HG03060 (cell line): ENCODE results near the gene CEP44.
"Not testable (repeated sequence)": the region's sequence is repeated elsewhere in the genome, so short reads cannot be mapped to it uniquely, and the experiment has no call there.

Source experiments
- ATAC-seq: cut with Tn5 transposase; IDR thresholded peaks from one replicate; pipeline ENCODE4 v1.9.1; 2021; ENCODE audit warnings: low read depth, moderate number of reproducible peaks; ENCODE audit not compliant: unreplicated experiment

CEP44 gene, protein sequence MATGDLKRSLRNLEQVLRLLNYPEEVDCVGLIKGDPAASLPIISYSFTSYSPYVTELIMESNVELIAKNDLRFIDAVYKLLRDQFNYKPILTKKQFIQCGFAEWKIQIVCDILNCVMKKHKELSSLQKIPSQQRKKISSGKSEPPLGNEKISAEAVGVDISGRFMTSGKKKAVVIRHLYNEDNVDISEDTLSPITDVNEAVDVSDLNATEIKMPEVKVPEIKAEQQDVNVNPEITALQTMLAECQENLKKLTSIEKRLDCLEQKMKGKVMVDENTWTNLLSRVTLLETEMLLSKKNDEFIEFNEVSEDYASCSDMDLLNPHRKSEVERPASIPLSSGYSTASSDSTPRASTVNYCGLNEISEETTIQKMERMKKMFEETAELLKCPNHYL

DNA sequence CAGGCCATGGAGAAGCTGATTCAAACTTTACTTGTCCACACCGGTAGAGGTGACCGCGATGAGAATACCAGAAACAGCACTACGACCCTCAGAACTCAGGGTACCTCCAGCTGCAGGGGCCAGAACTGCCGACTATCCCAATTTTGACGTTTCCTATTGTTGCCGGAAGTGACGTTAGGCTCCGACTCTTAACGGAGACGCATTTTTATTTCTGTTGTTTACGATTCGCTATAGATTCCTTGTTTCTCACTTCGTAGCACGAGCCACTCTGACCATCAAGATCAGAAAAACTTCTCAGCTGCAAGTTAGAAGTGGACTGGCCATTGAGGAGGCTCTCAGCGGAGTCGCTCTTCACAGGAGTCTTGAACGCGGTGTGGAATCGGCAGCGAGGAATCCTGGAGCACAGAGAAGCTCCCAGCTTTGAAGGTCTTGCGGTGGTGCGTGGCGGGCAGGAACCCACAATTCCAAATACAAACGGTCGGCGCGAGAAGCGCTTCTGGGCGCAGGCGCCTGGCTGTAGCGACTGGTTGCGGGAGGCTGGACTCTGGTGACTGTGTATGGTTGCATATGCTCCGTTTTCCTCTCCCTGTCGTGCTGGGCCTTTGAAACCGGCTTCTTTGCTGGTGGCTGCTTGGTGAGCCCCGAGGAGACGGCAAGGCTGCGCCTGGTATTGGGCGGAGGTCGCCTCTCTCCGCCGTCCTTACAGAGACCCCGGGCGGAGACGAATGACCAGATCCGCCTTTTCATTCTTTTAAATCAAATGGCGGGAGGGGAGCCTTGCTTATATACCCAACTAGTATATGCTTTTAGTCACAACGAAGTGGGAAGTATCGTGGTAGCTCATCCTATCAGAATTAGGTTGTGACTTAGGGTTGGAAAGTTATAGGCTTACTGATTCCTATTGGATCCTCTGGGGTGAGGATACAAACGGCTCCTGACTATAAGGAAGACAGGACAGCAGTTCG is at the start of gene CEP44, which contains the start of gene FBXO8:
TSS of gene CEP44 (plus strand) at position 405 of the 965 bp plus-strand sequence. CDS start 15,211 bp downstream, outside the sequence.
TSS of gene FBXO8 (minus strand) at position 161 of the 965 bp plus-strand sequence. CDS start 20,575 bp downstream, outside the sequence.
- ATAC-seq, result peak; percentile 33

DNA sequence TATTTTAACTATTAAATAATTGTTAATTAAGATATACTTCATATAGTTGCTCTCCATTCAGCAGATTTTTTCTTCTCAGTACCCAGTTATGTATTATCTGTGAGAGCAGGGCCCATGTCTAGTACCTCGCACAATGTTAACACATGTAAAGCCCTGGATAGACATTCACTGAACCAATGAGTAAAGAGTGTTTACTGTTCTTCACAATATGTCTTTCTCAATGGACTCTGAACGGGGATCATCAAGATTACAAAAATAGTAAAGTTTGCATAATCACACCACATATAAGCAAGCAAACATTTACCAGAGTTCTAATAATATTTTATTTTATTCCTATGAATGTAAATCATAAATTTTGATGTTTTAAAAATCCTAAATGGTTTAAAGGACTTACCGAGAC is 47.4 kb upstream of the CEP44 start:
- ATAC-seq, result no peak

DNA sequence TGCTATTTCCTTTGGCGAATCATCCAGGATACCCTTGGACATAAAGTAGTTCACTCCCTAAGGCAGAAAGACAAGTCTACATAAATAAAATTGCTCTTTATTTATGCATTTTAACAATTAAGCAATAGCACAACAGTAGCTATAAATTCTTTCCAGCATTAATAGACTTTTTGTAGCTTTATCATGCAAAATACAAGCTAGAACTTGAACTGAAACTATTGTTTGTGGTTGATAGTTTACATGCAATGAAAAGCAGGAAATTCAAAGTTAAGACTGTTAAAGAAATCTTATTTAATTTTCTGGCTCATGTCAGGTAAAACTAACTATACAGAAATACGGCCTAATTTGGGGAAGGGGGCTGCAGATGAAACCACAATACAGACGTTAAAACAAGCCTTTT is 42.5 kb upstream of the CEP44 start:
- ATAC-seq, result no peak

DNA sequence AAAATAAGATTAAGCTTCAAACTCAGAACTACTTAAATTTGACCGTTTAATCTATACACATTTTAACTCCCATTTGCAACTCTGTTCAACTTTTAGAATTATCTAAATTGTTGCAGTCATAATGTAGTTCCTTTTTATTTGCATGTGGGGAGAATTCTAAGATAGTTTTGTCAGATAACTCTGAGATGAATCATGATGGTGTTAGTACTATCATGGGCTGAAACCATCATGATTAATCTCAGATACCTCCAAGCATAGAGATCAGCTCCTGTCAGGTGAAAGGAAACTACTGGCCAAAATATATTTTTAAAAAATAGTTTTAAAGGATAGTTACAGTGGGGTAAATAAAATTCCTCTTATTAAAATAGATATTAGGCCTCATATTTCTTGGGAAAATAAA is 39.3 kb upstream of the CEP44 start:
- ATAC-seq, result no peak

DNA sequence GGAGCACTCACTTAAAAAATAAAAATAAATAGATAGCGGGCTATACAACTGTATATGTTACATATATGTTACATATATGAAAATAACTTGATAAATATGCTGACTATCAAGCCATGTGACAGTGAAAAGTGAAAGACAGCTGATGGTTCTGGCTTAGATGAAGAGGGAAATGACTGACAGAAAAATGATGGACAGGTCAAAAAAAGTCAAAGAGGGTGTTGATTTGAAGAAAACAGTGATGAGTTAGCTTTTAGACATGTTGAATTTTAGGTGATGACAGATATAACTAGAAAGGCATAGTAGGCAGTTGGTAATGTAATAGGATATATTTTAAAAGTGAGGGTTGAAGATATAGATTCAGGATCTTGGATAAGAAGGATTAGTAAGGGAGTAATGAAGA is 38.0 kb upstream of the CEP44 start:
- no peak for ATAC-seq

DNA sequence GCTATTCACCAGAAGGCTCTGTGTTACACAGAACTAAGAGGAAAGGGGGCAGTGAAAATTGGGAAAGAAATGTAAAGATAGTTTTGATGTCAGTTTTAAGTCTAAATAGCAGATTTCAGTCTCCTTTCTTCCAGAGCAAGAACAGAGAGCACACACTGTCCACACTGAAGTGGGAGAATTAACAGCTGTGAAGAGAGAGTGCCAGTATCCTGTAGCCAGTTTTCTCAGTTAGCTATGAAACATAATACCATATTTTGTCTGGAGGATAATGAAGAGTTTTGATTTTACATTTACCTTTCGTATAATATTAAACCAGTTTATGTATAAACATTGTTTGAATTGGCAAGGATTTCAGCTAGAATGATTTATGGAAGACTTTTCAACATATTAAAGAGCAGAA is 35.3 kb upstream of the CEP44 start:
- ATAC-seq, result no peak

DNA sequence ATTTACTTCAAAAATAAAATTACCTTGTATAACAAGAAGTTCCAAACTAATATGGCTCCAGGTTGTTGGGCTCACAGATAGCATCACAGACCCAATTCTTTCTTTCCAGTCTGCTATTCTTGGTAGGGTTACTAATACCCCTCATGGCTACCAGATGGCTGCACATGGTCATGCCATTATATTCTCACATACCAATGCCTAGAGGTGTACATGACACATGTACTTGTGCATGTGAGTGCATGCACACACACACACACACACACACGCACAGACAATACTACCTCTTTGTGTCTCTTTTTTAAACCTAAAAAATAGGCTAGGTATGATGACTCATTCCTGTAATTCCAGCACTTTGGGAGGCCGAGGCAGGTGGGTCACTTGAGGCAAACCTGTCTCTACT is 31.3 kb upstream of the CEP44 start:
- no peak for ATAC-seq

DNA sequence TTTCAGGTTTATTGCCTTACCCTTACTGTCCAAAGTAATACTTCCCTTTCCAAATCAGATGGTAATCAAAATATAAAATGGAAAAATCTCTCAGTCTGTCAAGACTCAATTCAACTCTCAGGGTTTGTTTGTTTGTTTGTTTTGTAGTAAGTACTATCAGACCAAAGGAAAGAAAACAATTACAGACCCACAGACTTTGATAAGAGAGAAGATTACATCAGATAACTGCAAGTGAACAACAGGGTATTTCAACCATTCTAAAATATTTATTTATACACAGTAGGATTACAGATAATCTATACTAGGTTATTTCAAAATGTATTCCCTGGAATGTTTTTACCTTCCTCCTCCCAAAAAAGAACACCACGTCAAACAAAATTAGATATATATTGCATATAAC is 29.1 kb upstream of the CEP44 start:
- ATAC-seq, result no peak

DNA sequence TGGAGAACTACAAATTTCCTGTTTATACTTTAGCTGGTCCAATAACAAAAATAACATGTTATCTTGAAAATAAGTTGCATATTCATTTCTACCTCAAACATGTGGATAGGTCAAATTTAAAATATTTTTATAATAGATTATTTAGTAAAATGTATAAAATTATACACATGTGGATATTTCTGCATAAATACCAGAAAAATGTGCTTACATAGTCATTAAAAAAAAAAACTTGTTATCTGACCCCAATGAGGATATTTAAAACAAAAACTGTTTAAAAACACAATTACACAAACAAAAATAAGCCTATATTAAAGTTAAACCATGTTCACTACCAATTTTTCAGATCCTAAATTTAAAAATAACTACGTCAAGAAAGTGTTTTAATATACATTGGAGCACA is 28.3 kb upstream of the CEP44 start:
- ATAC-seq, result no peak

DNA sequence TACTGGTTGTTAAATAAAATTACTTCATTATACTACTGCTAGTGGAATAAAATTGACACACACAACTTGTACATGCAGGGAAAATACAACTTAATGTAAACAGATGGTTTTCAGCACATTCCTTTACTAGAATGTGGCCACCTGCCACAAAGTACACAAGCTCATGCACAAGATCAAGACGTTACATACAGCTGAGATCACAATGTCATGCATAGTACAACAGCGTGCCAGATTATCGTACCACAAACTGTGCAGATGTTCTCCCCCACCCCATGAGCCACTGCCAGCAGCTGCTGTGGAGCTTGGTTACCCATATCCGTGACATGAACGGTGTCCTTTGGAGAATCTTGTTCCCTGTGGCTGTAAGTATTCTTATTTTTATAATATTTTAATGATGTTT is 27.9 kb upstream of the CEP44 start:
- ATAC-seq, result no peak

DNA sequence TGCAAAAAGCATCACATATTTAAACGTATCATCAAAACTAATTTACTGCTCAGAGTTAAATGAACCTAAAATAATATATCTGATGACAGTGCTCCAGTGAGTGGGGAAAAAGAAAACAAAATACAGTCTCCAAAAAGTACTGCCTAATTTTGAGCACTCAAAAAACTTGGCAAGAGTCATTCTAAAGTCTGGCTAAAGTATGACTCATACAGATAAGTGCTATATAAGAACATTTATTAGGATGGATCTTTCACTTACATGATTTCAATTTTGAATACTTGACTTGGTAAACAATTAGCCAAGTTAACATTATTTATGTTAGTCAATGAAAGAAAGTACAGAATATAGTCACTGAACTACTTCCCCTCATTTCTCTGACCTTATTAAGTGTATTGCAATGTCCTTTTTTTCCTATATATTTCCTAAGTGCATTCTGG is 27.4 kb upstream of the CEP44 start:
- ATAC-seq, result no peak

DNA sequence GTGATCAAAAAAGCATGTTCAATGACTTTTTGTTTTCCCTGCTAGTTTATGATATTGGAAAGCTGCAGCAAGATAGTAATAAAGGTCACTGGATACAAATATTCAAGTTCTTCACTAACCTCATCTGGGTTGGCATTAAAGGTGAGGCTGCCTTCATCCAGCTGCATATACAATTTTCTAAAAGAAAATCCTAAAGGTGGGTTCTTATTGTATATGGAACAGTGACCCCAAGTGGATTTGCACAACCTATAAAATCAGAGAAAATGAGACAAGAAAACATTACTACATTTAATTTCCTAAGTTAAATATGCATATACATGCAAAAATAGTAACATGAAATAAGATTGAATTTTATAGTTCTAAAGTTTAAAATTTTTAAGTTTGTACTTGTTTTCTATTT is 24.1 kb upstream of the CEP44 start:
- ATAC-seq, result no peak

DNA sequence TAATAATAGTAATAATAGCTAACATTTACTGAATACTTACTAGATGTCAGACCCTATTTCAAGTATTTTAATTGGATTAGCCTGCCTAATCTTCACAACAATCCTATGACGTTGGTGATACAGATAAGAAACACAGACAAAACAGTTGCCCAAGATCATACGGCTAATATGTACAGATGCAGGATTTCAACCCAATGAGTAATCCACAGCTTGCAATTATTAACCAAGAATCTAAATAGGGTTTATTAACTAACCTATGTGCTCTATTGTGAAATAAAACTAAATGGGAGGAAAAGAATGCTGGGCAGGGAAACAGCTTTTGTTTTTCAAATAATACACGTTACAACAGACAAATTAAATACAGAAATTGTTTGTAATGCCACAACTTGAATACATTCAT is 23.6 kb upstream of the CEP44 start:
- ATAC-seq, result peak; percentile 44

DNA sequence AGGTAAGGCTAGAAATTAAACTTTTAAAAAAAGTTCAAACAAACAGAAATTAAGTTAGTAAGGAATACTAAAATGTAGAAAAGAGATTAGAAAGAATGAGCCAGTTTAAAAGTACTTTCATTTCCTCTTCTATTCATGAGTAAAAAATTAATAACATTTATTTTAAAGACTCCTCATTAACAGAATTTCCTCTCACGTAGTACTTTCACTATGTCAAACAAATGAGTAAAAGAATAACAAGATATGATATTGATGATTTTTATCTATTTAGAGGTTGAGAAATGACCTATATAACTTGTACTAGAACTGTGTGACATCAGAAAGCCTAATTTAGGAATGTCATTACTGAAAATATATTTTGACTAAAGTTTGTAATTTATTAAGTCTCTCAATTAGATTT is 22.3 kb upstream of the CEP44 start:
- ATAC-seq, result not testable (repeated sequence)

DNA sequence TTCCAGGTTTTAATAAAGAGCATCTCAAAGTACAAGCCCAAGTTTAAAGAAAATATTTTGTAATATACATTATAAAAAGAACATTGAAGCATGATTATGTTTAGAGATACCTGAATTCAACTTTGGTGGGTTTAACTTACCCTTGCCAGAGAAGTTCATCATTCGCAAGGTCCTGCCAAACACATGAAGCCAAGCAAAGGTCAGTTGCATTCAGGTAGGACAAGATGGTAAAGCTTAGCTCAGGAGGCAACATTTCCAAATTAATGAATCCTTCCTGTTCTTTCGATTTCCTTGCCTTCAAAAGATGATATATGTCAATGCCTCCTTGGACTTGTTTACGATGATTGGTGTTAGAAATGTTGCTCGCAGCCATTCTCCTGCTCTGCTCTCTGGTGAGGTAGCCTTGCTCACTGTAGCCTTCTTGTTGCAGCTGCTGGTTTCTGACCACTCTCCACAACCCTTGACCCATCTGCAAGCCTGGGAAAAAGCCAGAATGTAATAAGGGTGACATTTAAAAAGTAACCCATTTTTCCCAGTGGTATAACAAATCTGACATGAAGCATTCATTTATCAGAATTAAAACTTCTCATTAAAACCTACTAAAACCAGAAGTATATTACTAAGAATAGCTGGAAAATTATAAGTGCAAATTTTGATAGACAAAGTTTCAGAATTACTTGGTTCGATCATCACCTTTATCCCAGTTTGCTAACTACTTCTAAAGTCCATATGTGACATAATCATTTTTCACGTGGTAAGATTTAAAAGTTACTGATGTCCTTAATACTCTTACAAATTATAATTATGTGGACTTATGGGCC is 20.9 kb upstream of the CEP44 start:
- ATAC-seq, result no peak

DNA sequence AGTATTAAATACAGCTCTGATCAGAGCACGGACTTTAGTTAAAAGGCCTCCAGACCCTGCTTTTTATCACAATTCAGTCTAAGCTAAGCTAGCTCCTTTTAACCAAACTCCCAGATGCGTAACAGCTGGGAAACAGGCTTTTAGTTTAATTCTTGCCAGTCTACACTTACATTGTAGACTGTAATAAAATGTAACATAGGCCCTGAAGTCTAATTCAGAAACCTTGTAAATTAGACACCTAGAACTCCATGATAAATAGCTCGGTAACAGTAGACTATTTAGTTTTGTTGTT is 20.3 kb upstream of the CEP44 start:
- ATAC-seq, result no peak

DNA sequence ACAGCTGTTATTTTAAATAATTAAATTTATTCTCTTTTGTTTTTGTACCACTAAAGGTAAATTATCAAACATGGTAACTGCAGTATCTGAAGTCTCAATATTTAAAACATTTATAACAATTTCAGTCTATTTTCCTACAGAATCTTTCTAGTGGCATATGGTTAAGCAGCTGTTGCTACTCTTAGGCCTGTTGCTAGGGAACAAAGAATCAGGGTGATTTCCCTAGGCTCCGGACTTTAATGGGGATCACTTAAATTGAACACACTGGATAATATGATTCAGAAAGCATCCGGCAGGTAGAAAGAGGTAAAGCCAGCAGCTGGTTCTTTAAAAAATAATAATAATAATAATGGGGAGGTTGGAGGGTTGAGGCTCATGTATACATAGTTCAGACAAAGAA is 17.8 kb upstream of the CEP44 start:
- ATAC-seq, result no peak

DNA sequence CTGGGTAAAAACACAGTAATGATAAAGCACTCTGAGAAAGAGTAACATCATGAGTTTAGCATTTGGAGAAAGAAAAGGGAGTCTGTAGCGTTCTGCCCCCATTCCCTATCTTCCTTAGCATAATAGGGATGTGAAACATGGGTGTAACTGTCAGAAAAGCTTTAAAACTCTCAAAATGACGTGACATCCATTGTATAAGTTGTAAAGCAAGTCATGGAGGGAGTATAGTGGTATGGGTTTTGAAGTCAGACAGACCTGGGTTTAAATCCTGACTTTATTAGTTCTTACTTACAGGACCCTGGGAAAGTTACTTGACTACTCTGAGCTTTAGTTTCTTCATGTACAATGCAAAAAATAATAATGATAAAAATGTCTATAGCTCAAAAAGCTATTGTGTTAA is 17.3 kb upstream of the CEP44 start:
- no peak for ATAC-seq

DNA sequence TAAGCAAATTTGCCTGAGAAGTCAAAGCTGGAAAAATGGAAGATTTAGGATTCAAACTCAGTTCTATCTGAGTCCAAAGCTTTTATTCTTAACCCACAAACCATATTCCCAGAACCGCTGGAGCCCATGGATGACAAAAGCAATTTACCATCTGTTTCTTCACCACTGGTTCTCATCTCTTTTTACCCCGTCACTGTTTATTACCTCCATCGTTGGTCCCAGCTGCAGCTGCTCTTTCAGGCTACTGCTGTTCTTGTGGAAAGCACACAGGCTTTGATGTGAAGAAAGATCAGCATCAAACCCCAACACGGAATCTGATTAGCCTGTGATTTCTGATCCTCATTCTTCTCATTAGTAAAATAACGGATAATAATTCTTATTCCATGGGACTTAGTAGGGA is 9.8 kb upstream of the CEP44 start:
- ATAC-seq, result no peak

DNA sequence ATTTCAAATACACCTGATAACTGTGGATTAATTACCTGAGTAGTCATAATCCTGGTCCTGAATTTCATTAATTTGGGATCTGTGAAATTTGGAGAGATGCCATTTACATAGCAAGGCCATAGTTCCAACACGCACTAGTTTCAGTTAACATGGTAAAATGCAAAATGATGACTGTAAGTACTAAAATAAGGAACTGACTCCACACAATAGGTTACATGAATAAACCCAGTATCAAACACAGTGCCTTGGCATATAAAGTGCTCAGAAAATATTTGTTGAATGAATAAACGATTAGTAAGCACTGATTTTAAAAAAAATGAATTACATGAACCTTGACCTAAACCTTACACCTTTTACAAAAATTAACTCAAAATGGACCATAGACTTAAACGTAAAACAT is 9.3 kb upstream of the CEP44 start:
- no peak for ATAC-seq

DNA sequence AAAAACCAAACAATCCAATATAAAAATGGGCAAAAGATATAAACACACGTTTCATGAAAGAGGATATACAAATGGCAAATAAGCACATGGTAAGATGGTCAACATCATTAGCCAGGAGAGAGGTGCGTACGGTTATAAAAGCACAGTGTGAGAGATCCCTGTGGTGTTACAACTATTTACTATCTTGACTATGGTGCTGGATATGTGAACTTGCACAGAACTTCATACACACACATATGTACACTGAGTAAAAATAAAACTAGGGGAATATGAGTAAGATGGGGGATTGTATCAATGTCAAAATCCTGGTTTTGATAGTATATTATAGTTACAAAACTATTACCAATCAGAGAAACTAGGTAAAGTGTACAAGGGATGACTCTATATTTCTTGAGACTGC is 8.6 kb upstream of the CEP44 start:
- ATAC-seq, result no peak
